GM11168 (cell line): Measurements from ENCODE around the gene CCNL1.
"Not testable (repeated sequence)": the region's sequence is repeated elsewhere in the genome, so short reads cannot be mapped to it uniquely, and the experiment has no call there.

Experiments
- in situ Hi-C: fragments of 300-500 bp; cut with MboI; formaldehyde crosslinking; loops from one replicate; pipeline ENCODE4 v1.12.0; 2022; ENCODE audit warnings: low sequenced_read_pairs; ENCODE audit not compliant: unreplicated experiment

CCNL1 gene

DNA sequence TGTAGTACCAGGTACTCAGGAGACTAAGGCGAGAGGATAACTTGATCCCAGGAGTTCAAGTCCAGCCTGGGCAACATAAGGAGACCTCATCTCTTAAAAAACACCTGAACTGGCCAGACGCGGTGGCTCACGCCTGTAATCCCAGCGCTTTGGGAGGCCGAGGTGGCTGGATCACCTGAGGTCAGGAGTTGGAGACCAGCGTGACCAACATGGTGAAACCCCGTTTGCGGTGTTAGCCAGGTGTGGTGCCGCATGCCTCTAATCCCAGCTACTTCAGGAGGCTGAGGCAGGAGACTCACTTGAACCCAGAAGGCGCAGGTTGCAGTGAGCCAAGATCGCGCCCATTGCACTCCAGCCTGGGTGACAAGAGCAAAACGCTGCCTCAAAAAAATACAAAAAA, 13.4 kb upstream of the CCNL1 start:
- in situ Hi-C loops = not testable (repeated sequence)

DNA sequence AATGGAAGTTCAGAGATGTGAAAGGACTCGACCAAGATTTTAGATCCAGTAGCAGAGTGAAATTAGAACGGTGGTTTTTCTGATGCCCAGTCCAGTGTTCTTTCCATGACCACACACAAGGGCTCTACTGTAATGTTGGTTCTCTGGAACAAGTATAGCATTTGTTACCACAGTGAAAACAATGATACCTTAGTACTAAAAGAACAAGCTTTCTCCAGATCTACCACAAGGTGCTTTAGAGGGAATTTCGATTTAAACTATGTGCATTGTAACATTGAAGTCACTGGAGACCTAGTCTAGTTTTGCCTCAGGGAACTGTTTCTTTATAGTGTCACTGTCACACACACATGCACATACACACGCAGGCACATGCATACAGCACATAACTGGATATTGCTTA, 12.8 kb upstream of the CCNL1 start:
- in situ Hi-C loops = no loop called here

DNA sequence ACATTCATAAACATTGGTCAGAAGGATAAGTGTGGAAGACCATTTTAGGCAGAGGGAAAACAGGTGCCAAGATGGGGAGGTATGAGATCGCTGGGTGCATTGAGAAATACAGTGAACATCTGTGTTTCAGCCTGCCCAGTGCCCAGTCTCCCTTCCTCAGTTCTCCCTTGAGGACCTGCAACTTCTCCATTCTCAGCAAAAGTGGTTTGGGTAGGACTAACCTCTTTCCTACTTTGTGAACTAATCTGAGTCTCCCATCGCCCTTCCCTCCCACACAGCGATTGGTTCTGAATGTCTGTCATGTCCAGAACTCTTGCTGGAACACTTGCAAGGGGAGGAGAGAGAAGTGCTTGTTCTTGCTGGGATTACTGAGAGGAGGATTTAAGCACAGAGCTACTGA, 10.9 kb upstream of the CCNL1 start:
- in situ Hi-C loops = no loop called here

- in situ Hi-C loops = no loop called here
These were observed 7.6 kb upstream of the CCNL1 start for GRCh38 chr3:157167371-157168042.

DNA sequence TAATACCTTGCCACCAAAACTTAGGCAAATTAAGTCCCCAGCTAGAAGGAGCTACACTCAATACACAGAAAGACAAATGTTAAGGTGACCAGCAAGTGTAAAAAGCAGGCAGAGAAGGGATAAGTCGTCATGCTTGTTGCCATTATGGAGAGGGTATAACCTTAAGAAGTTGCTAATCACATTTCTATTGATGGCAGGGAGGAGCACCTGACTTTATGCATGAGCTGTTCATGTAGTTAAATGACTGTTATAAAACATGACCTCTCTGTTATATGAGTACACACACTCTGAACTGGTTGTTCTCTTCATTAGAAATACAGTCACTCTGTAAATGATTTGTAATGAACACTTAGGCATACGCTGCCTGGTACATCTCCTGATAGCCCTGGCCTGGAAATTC, 6.6 kb upstream of the CCNL1 start:
- in situ Hi-C loops = no loop called here

DNA sequence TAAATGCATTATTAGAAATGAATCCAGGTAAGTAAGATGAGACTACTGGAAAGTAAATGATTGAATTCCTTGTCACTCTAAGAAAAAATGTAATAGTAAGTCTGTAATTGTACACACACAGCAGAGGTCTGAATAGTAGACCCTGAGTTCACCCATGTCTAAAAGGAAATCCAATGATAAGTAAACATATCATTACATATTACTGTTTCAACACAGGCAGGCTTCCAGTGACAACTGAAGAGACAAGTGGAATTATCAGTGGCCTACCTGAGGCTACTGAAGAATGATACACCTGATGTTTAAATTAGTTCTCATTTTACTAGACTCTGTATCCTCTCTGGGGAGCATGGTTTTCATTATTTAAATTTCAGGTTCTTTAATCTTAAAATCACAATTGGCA, 6.2 kb upstream of the CCNL1 start:
- in situ Hi-C loops = no loop called here

- in situ Hi-C loops = no loop called here
These were observed 3.4 kb upstream of the CCNL1 start for GRCh38 chr3:157163217-157163953.

DNA sequence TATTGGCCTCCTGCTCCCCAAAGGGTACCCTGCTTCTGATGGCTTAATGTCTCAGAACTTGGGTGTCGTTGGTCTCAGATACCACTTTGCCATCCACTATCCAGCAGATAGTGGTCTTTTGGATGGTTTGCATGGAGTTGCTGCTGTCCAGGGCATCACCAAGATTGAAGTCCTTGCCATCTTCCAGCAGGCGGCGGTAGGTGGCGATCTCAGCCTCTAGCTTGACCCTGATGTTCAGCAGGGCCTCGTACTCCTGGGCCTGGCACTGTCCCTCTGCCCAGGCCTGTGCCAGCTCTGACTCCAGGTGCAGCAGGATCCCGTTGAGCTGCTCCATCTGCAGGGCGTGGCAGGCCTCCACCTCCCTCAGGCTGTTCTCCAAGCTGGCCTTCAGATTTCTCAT, 2.7 kb upstream of the CCNL1 start:
- in situ Hi-C loops = not testable (repeated sequence)

DNA sequence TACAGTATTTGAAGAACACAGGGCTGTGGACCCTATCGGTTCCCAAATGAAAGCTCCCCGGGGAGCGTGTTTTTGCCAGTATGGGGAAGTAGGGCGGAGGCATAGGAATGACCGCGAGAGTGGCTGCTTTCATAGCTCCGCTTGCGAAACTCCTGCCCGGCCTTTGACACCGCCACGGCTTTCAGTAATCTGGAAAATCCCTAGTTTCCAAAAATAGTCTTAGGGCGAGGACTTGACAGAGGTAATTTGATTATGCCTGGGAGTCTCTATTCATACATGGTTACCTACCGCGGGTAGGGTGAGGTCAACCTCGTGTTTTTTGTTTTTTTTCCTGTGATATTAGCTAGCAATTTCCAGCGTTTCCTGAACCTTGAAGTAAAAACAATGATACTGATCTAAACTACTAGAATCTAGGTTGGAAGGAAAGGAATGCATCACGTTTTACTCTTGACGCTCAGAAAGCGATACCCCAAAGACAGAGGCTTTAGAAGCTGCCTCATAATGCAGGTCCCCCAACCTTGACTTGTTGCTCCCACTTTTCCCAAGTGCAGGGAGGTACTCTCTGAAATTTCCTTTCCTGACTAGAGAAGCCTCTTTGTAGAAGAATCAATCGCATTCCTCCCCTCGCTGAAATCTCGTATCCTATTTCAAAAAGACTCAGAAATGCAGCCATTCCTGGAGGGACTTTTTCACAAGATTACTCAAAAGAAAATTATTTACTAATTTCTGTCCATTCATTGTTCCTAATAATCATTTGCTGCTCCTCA, 894 bp upstream of the CCNL1 start:
- in situ Hi-C loops = no loop called here

GRCh38 chr3:157159037-157159761, 748 bp downstream of the CCNL1 start:
- in situ Hi-C loops = no loop called here

GRCh38 chr3:157157836-157158235, 2.1 kb downstream of the CCNL1 start:
- in situ Hi-C loops = no loop called here

- in situ Hi-C loops = no loop called here
These were observed 2.9 kb downstream of the CCNL1 start for GRCh38 chr3:157156837-157157635.

- in situ Hi-C loops = no loop called here
These were observed 4.4 kb downstream of the CCNL1 start for GRCh38 chr3:157155591-157155990.

DNA sequence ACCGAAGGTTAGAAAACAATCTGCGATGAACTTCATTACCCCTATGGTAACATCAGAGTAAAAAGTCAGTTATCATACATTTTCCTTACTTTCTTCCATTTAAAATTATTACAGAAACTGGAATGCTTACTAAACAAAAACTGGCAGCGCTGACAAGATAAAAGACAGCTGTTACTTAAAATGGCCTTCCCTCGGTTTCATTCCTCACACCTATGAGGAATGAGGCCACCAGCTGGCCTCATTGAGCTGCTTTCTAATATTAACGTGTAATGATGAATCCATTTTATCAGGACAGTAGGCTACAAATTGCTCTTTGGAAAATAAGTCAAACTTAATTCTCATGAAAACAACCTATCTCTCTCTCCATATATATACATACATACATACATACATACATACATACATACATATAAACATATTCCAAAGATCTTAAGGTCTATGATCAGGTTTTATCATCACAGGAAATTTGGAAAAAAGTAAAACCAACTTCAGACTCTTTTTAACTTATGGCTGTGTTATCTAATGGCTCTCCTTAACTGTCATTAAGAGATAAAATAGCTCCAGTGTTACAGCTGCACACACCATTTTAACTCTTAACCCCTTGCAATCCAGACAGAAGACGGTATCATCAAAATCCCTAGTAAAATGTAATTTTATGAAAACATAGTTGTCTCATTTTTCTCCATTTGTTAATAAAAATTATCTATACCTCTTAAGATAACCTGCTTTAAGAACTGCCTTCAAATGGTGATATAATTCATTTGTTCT, 5.2 kb downstream of the CCNL1 start:
- in situ Hi-C loops = no loop called here

- in situ Hi-C loops = no loop called here
These were observed 7.0 kb downstream of the CCNL1 start for GRCh38 chr3:157152930-157153329.

DNA sequence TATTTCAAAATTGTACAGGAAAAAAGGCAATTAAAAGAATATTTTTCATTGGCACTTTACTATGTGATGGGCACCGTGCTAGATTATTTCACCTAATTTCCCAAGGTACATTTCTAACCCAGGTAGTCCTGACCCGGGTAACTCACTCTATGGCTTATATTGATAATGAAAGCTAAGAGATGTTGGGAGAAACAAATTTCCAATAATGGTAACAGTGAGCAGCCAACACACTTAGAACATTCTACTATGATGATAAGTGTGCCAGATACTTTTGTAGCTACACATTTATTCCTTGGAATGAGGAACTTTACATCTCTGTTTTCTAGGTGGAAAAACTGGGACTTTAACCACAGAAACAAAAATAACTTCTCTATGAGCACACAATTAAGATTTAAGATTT, 7.5 kb downstream of the CCNL1 start:
- in situ Hi-C loops = no loop called here

DNA sequence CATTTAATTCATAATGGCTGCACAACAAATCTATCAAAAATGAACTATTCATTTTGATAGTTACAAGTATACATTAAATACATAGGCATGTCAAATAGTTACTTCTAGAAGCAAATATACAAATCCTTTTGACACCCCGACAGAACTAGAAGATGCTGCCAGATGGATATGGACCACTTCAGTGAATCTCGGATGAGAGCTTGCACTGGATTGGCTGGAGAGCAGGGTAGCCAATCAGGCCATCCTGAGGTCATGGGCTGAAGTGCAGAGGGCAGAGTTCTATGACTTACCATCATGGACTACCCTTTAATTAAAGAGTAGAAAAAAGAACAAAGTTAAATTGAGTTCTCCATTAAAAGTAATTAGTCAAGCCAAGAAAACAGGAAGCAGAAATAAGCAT, 8.3 kb downstream of the CCNL1 start:
- in situ Hi-C loops = no loop called here

GRCh38 chr3:157151151-157151550, 8.8 kb downstream of the CCNL1 start:
- in situ Hi-C loops = no loop called here

GRCh38 chr3:157149136-157149696, 10.7 kb downstream of the CCNL1 start:
- in situ Hi-C loops = no loop called here
